GM19099 (cell line): ENCODE data around the gene ANKK1.

Experiments
- POLR2A ChIP-seq: IDR thresholded peaks from 3 replicates; pipeline ENCODE4 v1.6.1; 2011; ENCODE audit warnings: low read depth; ENCODE audit not compliant: insufficient read length; ENCODE audit errors: extremely low read depth

The ANKK1 gene

DNA sequence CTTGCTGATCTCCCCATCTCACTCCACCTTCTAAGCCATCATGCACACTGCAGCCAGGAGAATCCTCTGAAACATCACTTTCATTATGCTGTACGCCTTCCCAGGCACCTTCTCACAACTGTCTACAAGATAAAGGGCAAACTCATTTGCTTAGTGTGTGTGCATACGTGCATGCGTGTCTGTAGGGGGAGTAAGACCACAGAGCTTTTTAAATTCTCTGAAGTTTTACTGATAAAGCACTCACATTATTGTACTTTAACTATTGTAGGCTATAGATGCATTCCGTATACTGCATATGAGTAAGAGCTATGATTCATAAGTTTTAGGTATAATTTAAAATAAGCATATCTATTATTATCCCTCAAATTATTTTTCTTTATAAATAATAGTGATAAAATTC is 15.3 kb upstream of the ANKK1 start:
- TF ChIP-seq POLR2A, result no peak

DNA sequence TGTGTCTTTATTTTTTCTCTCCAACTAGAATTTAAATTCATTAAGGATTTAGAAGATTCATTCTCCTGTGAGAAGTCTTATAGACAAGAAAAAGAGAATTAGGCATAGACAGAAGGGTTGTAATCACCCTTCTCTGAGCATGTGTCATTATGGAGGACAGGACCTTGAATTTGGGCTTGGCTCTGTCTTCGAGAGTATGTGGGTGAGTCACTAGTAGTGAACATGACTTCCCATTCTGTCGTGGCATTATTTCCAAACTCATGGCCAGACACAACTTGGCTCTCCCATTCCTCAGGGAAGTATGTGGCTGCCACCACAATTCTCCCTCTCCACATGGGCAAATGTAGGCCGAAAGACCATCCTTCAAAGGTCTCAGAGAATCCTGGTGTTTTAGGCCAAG is 14.3 kb upstream of the ANKK1 start:
- TF ChIP-seq POLR2A, result no peak

DNA sequence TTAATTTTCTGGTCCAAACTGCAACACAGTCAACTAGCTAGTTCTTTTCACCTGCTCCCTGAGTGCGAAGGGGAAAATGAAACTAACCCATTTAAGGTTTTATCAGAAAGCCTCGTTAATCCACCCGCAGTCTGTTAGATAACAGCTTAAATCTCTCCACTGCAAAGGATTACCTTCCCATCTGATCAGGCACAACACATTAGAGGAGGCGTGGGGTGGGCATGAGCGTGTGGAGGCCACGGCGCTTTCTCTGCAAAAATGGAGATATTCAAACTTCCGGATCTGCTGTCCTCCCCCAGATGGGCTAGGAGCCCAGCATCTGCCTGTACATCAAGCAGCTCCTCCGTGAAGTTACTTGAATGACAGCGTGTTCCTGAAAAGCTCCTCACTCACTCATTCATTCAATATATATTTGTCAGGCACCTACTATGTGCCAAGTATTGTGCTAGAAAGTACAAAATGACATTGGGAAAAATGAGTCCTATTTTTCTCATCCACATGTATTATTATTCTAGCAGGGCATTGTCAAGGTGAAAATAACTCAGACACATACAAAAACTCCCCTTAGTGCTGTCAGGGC is 13.5 kb upstream of the ANKK1 start:
- TF ChIP-seq POLR2A, result no peak

DNA sequence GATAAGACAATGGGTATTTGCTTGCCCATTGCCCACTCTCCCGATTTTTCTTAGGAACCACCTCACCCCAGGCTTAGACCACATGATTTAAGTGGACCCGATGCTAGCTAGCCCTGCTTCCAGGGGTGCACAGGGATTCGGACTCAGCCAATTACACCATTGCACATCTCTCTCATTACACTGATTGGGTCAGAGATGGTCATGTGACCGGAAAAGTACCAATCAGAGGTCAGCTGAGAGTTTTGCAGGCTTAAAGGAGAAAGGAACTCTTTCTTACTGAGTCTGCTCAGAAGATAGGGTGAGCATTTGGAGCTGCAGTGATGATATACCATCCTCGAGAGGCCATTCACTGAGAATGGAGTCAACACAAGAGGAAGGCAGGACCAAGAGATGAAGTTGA is 12.2 kb upstream of the ANKK1 start:
- no peak for TF ChIP-seq POLR2A

DNA sequence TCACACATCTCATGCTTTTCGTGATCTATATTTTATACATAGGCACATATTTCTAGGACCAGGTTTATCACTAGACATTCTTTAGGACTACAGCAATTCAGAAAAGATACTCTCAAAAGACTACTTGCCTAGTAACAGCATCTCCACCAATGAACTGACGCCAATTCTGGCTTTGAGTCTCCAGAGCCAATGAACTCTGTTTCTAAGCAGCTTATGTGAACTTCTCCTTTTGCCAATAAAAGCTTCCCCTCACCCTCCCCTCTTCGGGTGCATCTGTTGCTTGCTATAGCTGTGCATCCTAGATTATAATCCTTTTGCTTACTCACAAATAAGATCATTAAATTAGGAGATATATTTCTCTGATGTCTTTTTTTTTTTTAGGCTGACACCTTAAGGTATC is 11.4 kb upstream of the ANKK1 start:
- TF ChIP-seq POLR2A, result no peak

DNA sequence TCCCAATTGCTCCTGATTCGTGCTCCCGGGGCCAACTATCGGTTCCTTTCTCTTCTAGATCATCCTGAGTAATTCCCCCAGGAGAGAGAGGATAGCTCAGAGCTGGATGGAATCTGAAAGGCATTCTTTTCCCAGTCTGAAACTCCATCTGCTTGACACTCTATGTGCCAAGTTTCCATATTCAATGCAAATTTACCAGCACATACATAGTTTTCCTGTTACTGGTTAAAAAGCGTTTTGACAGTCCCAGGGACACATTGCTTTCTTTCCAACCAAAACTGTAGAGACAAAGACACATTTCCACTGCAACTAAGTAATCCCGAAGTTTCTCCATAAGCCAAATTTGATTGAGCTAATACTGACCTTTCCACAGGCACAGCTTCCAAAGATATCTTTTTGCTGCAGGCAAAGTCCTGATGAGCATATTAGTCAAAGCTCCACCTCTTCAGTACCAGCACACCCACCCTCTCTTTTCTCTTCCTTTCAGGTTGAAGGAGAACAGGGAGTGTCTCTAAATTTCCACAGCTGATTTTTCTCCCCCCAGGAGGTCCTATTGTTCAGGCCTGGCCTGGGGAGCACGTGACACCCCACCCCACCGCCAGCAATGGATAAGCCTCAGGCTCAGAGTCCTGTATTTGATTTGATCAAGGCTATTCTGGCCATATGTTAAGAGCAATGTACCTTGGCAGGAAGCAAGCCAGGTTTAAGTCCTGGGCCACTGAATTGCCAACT is 9.7 kb upstream of the ANKK1 start:
- TF ChIP-seq POLR2A, result no peak

DNA sequence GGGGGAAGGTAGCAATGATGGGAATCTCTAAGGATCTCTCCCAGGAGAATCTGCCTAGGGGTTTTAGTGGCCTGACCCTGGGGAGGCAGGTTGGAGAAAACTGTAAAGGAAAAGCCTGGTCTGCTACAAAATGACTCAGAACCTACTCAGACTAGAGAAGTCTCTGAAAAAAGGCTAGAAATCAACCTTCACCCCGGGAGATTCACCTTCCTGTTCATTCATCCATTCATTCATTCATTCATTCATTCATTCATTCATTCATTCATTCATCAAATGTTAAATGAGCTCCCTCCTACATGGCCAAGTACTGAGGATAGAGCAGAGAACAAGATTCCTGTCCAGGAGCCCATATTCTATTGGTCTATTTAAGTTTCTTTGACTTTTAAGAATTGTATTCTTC is 8.9 kb upstream of the ANKK1 start:
- no peak for TF ChIP-seq POLR2A

DNA sequence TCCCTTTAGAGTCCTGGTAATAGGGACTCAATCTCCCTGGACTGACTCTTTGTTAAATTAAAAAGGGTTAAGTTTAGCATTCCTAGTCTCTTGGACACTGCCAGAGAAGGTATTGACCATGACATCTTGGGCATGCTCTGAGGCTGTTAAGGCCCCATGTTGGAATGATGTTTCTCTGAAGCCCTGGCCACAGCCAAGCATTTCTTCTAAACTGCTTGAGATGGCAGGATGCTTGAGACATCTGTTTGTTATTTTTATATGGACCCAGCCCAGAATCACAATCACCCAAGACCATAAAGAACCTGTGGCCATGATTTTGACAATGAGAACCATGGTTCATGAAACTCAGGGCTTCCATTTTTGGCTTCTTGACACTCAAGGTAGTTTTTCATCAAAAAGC is 5.5 kb upstream of the ANKK1 start:
- no peak for TF ChIP-seq POLR2A

DNA sequence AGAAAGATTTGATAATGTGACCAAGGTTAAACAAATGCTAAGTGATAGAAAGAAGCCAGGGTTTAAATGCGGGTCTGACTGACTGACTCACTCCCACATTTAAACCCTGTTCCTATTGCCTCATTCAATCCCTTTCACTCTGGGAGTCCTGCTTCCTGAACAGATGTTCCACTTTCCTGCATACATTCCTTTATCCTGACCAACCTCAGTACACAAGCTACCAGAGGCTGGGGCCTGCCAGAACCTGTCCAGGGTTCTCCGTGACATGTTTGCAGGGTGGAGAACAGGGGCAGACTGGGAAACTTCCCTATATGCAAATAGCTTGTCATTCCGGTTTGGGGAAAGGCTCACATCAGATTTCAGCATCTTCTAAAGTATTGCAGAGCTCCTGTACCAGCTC is 3.0 kb upstream of the ANKK1 start:
- TF ChIP-seq POLR2A, result no peak

DNA sequence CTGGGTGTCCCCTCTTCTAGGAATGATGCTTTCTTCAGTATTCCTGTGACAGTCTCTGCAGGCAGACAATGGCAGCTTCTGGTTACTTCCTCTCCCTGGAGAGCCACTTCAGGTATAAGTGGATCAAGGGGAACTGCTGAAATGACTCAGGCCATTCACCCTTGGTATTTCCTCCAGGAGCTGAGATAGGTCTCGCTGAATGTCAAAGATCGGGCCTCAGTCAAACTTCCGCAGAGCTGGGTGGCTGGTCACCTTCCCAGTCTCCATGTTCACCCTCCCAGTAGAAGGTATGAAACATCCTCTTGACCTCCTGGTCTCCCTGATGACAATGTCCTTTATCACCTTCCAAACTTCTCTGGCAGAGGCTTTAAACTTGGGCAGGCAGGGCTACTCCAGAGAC is 1.8 kb upstream of the ANKK1 start:
- no peak for TF ChIP-seq POLR2A

DNA sequence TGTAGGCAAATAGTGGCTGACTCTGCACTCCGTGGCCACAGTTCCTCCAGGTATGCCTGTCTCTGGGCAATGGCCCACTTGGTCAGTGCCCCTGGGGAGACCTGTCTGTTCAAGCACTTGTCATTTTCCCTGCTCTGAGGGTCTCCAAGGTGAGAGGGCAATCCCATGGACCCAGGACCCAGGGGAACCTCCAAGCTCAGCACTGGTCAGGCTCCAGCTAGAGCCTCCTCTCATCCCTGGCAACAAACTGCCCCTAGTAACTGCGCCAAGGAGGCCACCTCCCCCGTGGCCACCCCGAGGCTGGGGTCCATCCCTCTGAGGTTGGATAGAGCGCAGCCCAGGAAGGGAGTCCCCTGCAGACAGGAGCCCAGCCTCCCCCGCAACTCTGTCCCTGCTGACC is 713 bp upstream of the ANKK1 start:
- TF ChIP-seq POLR2A, result no peak

DNA sequence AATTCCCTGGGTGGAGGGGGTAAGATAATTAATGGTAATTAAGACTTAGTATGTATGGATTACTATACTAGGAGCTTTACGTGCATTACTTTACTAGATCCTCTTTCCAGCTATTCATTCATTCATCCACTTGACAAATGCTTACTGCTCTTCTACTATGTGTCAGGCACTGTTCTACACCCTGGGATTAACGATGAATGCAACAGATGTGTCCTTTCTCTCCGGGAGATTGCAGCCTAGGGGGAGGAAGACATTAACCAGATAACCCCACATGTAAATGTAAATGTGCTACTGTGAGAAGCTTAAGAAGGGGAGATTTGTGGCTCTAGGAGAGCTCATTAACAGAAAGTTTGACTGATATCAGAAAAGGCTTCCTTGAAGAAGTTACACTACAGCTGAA is 1.7 kb downstream of the ANKK1 start:
- no peak for TF ChIP-seq POLR2A

DNA sequence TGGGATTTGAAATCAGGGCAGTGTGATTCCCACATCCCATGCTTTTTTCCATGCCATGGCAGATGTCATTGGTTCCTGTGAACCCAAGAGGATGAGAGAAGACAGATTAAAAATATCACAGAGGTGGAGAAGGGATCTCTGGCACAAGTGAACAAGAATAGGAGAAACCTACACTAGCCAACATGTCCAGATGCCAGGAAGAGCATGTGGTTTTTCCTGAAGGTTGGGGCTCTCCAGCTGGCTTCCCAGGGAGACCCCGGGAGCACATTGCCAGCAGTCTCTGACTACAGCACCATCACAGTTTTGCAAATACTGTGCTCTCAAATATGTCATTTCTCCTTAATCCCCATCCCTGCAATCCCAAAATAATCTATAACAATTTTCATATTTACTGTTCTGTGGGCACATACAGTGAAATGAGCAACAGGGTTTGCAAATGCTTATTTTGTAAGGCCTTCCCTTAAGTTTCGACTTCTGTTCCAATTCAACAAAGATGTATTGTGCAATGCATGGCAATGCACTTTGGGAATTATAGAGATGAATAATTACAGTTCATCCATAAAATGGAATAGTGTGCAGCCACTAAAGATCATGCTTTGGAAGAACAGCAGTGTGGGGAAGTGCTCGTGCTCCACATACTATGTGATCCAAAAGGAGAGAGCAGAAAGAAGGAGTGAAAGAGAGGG is 4.8 kb downstream of the ANKK1 start:
- TF ChIP-seq POLR2A, result no peak

DNA sequence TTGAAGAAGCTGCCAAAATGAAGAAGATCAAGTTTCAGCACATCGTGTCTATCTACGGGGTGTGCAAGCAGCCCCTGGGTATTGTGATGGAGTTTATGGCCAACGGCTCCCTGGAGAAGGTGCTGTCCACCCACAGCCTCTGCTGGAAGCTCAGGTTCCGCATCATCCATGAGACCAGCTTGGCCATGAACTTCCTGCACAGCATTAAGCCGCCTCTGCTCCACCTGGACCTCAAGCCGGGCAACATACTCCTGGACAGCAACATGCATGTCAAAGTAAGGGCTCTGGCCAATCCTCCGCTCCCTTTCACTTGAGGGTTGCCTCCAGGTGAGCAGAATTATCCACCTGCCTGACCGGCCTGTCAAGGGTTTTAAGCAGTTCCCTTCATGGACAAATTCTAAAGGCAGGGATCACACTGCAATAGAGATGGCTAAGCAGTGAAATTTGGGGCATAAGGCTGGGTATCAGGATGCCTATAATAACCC is 6.0 kb downstream of the ANKK1 start:
- no peak for TF ChIP-seq POLR2A

DNA sequence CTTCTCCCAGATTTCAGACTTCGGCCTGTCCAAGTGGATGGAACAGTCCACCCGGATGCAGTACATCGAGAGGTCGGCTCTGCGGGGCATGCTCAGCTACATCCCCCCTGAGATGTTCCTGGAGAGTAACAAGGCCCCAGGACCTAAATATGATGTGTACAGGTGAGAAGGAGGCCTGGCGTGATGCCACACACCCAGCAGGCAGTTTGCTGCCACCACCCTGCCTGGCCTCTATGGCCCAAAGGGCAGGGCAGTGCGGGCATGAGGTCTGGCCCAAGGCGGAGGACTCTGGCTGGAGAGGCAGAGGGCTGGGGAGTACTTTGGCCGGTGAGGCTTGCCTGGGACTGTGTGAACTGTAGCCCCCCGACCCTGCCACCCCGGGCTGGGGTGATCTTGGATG is 7.3 kb downstream of the ANKK1 start:
- TF ChIP-seq POLR2A, result no peak

DNA sequence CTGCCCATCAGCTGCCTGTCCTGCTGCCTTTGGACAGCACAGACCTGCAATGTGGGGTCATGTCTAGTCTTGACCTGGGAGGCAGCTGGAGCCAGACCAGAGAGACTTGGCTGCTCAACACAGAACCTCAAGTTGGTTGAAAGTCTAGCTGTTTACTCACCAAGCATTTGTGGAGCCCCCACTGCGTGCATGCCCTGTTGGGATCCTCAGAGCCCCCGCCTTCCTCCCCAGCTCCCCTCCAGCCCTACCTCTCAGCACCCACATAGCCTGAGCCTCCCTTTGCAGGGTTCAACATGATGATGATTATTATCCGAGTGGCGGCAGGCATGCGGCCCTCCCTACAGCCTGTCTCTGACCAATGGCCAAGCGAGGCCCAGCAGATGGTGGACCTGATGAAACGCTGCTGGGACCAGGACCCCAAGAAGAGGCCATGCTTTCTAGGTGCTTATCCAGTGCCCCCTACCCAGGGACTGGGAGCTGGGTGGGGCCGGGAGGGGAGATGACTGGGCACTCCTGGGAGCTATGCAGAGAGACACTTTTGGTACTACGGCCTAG is 8.3 kb downstream of the ANKK1 start:
- TF ChIP-seq POLR2A, result no peak
